IPS-NIHi11 (cell line): ENCODE results near the gene NAT8L.

Experiments used
- DNase-seq: peaks from one replicate; pipeline ENCODE4 v3.0.0; 2012; ENCODE audit warnings: mixed read lengths, low spot score

NAT8L gene

GRCh38 chr4:2075987-2076907 lies 17.1 kb downstream of the NAT8L start:
- no peak for DNase-seq

GRCh38 chr4:2076908-2077536 lies 17.9 kb downstream of the NAT8L start:
- no peak for DNase-seq

GRCh38 chr4:2077537-2078460 lies 18.7 kb downstream of the NAT8L start:
- DNase-seq: no peak

- DNase-seq: no peak
Observed at GRCh38 chr4:2078584-2078983, 19.5 kb downstream of the NAT8L start.

- no peak for DNase-seq
Observed at GRCh38 chr4:2079006-2079405, 19.9 kb downstream of the NAT8L start.

GRCh38 chr4:2079926-2080325 lies 20.8 kb downstream of the NAT8L start:
- DNase-seq: no peak

GRCh38 chr4:2080429-2081300 lies 21.5 kb downstream of the NAT8L start:
- DNase-seq: no peak

GRCh38 chr4:2081540-2081939 lies 22.4 kb downstream of the NAT8L start:
- DNase-seq: no peak

- no peak for DNase-seq
Observed at GRCh38 chr4:2082118-2082517, 23.0 kb downstream of the NAT8L start.

GRCh38 chr4:2082627-2083026 lies 23.5 kb downstream of the NAT8L start:
- DNase-seq: no peak

GRCh38 chr4:2083116-2083825 lies 24.1 kb downstream of the NAT8L start:
- no peak for DNase-seq

GRCh38 chr4:2083826-2084160 lies 24.7 kb downstream of the NAT8L start:
- no peak for DNase-seq

- DNase-seq: no peak
Observed at GRCh38 chr4:2084316-2084715, 25.2 kb downstream of the NAT8L start.

- DNase-seq: no peak
Observed at GRCh38 chr4:2085496-2085901, 26.4 kb downstream of the NAT8L start.

GRCh38 chr4:2087170-2087569 lies 28.0 kb downstream of the NAT8L start:
- no peak for DNase-seq

- DNase-seq: no peak
Observed at GRCh38 chr4:2089222-2089621, 30.1 kb downstream of the NAT8L start.

GRCh38 chr4:2090642-2091041 lies 31.5 kb downstream of the NAT8L start:
- no peak for DNase-seq

- no peak for DNase-seq
Observed at GRCh38 chr4:2091990-2092668, 33.0 kb downstream of the NAT8L start.

GRCh38 chr4:2092669-2093053 lies 33.5 kb downstream of the NAT8L start:
- no peak for DNase-seq

GRCh38 chr4:2093265-2093664 lies 34.1 kb downstream of the NAT8L start:
- DNase-seq: no peak
